CD4-positive, alpha-beta T cell treated with Interleukin-1 beta for 1 hour (primary cell): ENCODE data around the gene NEO1.

Source experiments
- DNase-seq, 2 donors: peaks; one replicate each; pipeline ENCODE4 v3.0.0-alpha.2; 2020 to 2022

Gene NEO1

DNA sequence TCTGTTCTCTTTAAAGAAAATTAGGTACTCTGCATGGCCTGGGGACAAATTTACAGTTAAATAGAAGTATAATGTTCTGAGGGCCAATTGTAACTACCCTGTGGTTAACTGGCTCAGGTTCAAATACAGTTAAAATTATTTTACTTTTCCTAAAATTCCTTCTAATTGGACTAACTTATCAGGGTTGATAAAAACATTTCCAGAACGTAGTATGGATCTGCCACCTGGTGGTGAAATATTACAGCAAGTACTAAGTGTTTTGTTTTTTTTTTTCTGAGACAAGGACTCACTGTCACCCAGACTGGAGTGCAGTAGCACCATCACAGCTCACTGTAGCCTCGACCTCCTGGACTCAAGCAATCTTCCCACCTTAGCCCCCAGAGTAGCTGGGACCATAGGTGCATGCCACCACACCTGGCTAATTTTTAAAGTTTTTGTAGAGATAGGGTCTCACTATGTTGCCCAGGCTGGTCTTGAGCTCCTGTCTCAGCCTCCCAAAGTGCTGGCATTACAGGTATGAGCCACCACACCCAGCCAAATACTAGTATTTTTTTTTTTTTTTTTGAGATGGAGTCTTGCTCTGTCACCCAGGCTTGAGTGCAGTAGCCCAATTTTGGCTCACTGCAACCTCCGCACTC lies 29.2 kb downstream of the NEO1 start:
- DNase-seq, result peak in 1 of 2 donors; percentile 48

- DNase-seq, result no peak
Observed at GRCh38 chr15:73082812-73083211, 30.5 kb downstream of the NEO1 start.

GRCh38 chr15:73087098-73087497 lies 34.8 kb downstream of the NEO1 start:
- DNase-seq, result no peak

GRCh38 chr15:73105064-73105463 lies 52.8 kb downstream of the NEO1 start:
- no peak for DNase-seq

DNA sequence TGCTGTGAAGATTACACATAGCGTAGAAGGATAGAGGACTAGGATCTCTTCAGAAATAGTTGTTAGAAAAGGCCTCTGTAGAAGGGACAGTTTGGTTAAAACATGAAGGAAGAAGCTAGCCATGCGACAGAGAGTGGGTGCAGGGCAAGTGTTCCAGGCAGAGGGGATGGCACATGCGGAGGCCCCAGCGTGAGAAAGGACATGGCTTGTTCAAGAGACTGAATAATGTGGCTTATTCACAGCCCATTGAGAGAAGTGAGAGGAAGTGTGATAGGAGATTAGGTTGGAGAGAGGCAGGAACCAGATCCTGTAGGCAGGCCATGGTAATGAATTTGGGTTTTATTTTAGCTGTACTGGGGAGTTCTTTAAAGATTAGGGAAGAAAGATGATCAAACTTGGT lies 56.4 kb downstream of the NEO1 start:
- DNase-seq, result no peak

- no peak for DNase-seq
Observed at GRCh38 chr15:73109765-73110164, 57.5 kb downstream of the NEO1 start.

- no peak for DNase-seq
Observed at GRCh38 chr15:73110201-73110600, 57.9 kb downstream of the NEO1 start.

- DNase-seq, result no peak
Observed at GRCh38 chr15:73114064-73114463, 61.8 kb downstream of the NEO1 start.

DNA sequence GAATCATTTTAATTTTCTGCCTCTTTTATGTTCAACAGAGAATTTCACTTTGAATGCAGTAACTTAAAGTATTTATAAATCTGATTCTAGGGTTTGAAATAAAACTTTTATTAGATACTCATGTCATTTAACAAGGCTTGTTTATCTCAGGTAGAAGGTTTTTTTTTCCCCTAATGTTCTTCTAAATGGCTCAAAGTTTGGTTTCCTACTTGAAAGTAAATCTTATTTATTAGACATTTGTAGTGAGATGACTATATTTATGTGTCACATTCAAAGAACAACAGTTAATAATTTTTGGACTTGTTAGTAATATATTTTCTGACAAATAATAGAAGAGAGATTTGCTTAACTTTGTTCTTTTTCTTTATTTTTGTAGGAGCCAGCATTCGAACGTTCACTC lies 63.9 kb downstream of the NEO1 start:
- no peak for DNase-seq

- no peak for DNase-seq
Observed at GRCh38 chr15:73118055-73118454, 65.8 kb downstream of the NEO1 start.

DNA sequence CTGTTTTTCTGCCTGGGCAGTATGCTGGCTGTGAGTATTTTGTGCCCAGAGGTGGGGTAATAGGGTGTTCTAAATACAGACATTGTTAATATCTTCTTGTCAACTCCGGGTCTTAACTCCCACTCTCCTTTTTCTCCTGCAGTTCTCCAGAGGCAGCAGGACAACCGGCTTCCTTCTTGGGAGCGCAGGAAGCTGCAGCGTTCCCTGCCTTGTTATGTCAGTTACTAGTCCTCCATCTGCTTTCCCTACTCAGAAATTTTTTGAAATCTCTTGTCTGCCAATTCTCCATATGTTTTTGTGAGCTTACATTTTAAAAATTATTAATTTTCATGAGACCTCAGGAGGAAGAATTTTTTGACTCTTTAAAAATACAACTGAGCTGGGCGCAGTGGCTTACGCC lies 67.2 kb downstream of the NEO1 start:
- DNase-seq, result no peak

DNA sequence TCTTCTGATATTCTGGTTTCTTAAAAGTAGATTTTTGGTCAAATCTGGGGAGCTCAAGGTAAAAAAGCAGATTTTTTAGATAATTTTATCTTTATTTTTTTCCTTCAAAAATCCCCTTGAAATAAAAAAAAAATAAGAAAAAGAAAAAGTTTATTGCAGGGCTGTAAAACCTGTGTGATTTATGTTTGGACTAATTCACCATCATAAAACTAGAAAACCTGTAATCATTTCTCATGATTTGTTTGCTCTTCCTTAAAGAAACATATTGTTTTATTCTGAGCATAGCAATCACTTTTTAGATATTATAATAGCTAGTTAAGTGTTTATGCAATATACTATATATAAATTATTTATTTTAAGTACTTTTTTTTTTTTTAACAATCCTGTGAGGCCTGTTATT lies 68.0 kb downstream of the NEO1 start:
- DNase-seq, result no peak

GRCh38 chr15:73125219-73125618 lies 73.0 kb downstream of the NEO1 start:
- no peak for DNase-seq

DNA sequence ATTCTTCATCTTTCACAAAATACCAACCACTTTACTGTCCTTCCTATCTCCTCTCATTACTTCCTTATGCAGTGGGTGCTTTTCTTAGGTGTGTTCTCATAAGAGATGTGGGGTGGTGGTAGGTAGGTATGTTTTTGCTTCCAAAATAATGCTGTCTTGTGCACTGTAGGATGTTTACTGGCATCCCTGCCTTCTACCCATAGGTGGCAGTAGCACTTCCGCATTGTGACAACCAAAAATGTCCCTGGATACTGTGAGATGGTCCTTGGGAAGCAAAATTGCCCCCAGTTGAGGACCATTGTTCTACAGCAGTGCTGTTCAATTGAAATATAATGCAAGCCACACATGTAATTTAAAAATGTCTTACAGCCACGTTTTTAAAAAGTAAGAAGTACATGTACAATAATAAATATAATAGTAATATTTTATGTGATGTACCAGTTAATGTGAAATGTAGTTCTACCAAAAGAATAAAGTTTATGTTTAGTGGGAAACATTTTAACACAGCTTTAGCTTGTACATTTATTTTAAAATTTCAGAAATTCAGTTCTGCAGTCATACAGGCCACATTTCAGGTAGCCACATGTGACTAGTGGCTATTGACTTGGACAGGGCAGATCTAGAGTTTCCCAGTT lies 75.2 kb downstream of the NEO1 start:
- peak; percentile 1 to 39 for DNase-seq

DNA sequence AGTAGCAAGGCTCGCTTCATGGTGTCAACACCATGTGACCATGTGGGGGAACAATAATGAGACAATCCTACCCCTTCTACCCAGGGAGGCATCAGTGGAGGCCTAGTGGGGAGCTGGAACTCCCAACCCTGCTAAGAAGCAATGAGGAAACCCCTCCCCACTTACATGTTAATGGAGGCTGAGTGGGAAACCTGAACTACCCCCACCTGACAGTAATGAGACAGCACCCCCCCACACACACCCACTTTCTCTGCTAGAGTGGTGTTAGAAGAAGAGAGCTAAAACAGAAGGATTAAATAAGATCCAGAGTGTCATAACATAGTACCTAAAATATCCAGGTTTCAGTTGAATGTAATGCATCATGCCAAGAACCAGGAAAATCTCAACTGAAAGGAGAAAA lies 78.6 kb downstream of the NEO1 start:
- no peak for DNase-seq

- DNase-seq, result no peak
Observed at GRCh38 chr15:73134196-73134595, 81.9 kb downstream of the NEO1 start.

- no peak for DNase-seq
Observed at GRCh38 chr15:73139041-73139743, 86.9 kb downstream of the NEO1 start.

GRCh38 chr15:73139744-73140553 lies 87.7 kb downstream of the NEO1 start:
- DNase-seq, result no peak

- peak in 1 of 2 donors; percentile 32 for DNase-seq
Observed at GRCh38 chr15:73141216-73141900, 89.1 kb downstream of the NEO1 start.

DNA sequence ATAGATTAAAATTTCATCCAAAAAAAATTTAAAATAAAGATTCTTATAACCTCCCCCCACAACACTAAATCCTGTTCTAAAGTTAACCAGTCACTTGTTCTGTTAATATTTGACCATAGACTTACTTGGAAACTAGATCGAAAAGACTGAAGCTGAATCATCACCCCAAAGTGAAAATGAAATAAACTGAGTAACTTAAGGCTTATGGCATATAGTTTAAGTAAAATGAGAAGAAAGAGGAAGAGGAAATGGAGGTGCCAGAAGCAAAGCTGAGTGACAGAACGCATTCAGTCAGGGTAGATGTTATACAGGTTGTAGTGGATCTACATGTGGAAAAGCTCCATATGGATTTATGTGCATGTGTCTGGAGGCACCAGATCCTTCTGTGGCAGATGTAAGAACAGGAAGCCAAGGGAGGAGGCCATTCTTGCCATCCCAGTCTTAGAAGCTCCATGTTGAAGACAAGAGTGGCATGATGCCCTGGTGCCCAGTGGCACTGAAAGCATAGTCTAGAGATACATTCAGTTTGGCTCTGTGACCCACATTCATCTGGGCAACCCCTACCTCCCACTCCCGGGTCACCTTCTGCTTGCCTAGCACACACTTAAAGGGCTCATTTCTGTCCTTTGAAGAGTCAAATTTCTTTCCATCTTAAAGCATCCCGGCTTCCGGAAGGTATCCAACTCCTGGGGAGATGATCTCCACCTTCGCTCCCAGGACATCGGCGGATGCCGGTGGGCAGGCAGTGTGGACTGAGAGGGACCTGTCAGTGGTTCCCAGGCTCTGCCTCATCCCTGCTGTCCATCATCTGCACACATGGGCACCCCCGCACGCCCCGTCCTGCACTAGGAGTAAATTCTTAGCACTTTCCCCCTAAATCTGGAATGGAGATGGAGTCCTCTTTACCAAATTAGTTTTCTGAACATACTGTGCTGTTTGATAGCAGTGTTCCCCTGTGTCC lies 90.8 kb downstream of the NEO1 start:
- DNase-seq, result no peak

GRCh38 chr15:73143763-73144155 lies 91.5 kb downstream of the NEO1 start:
- no peak for DNase-seq

GRCh38 chr15:73146419-73146818 lies 94.2 kb downstream of the NEO1 start:
- no peak for DNase-seq
